ENCODE measurements around the gene ZNF142.
A peak's percentile ranks its signal among the peaks of the same experiment; 100 is the strongest.

- TF ChIP-seq CTCF (IDR thresholded peaks at IDR 0.05) (peak; percentile 89), ZFX (IDR thresholded peaks at IDR 0.05; ENCODE audit: borderline replicate concordance) (no peak)
Measured at GRCh38 chr2:218648088-218648786, 11.2 kb downstream of the ZNF142 start.

Measured in 22Rv1 (cell line).